GM11168 (cell line): ENCODE data around the gene MYOF.

Source experiments
- in situ Hi-C: fragments of 300-500 bp; cut with MboI; formaldehyde crosslinking; loops from one replicate; pipeline ENCODE4 v1.12.0; 2022; ENCODE audit warnings: low sequenced_read_pairs; ENCODE audit not compliant: unreplicated experiment

The MYOF gene

GRCh38 chr10:93482145-93482834, at the start of gene MYOF:
Gene MYOF (minus strand): TSS chr10:93482334. CDS start chr10:93482194, 140 bp downstream.
- in situ Hi-C loops, result loop anchor here (5.0 to 25.0 kb wide), 2 partner anchors 105 to 395 kb away; no protein-coding TSS in a partner anchor

GRCh38 chr10:93518531-93518930, 36.4 kb upstream of the MYOF start:
- in situ Hi-C loops, result no loop called here

GRCh38 chr10:93516006-93516380, 33.9 kb upstream of the MYOF start:
- in situ Hi-C loops, result no loop called here

GRCh38 chr10:93515071-93516005, 33.2 kb upstream of the MYOF start:
- in situ Hi-C loops, result no loop called here

- in situ Hi-C loops, result no loop called here
Measured at GRCh38 chr10:93514521-93514920, 32.4 kb upstream of the MYOF start.

GRCh38 chr10:93513091-93513490, 31.0 kb upstream of the MYOF start:
- in situ Hi-C loops, result no loop called here

- in situ Hi-C loops, result no loop called here
Measured at GRCh38 chr10:93512565-93512964, 30.4 kb upstream of the MYOF start.

- in situ Hi-C loops, result no loop called here
Measured at GRCh38 chr10:93509816-93510215, 27.7 kb upstream of the MYOF start.

GRCh38 chr10:93505075-93505474, 22.9 kb upstream of the MYOF start:
- in situ Hi-C loops, result no loop called here

GRCh38 chr10:93503075-93503474, 20.9 kb upstream of the MYOF start:
- in situ Hi-C loops, result no loop called here

GRCh38 chr10:93501650-93502049, 19.5 kb upstream of the MYOF start:
- in situ Hi-C loops, result no loop called here

GRCh38 chr10:93498166-93498565, 16.0 kb upstream of the MYOF start:
- in situ Hi-C loops, result loop anchor here (25.0 kb wide), 1 partner anchor 411 kb away; no protein-coding TSS in a partner anchor

GRCh38 chr10:93496322-93497041, 14.3 kb upstream of the MYOF start, which contains the start of gene CEP55:
Gene CEP55 (plus strand): TSS chr10:93496612. CDS start chr10:93500052, 3,440 bp downstream.
- in situ Hi-C loops, result loop anchor here (25.0 kb wide), 1 partner anchor 409 kb away; no protein-coding TSS in a partner anchor

- in situ Hi-C loops, result loop anchor here (25.0 kb wide), 1 partner anchor 408 kb away; no protein-coding TSS in a partner anchor
Measured at GRCh38 chr10:93495654-93496321, 13.7 kb upstream of the MYOF start.

GRCh38 chr10:93494494-93494893, 12.4 kb upstream of the MYOF start:
- in situ Hi-C loops, result loop anchor here (25.0 kb wide), 1 partner anchor 407 kb away; no protein-coding TSS in a partner anchor

GRCh38 chr10:93493162-93493561, 11.0 kb upstream of the MYOF start:
- in situ Hi-C loops, result loop anchor here (25.0 kb wide), 1 partner anchor 406 kb away; no protein-coding TSS in a partner anchor

- in situ Hi-C loops, result loop anchor here (25.0 kb wide), 1 partner anchor 404 kb away; no protein-coding TSS in a partner anchor
Measured at GRCh38 chr10:93491602-93492121, 9.5 kb upstream of the MYOF start.

- in situ Hi-C loops, result loop anchor here (25.0 kb wide), 1 partner anchor 402 kb away; no protein-coding TSS in a partner anchor
Measured at GRCh38 chr10:93488956-93489528, 6.9 kb upstream of the MYOF start.

GRCh38 chr10:93485690-93486089, 3.6 kb upstream of the MYOF start:
- in situ Hi-C loops, result loop anchor here (25.0 kb wide), 1 partner anchor 398 kb away; no protein-coding TSS in a partner anchor
